SIG-M5 treated with dmso at 0.1 percent for 504 hours (cell line): Measurements from ENCODE around the gene KCNQ5.

ENCODE experiments used
- DNase-seq: peaks from one replicate; lab custom pipeline; 2025; ENCODE audit not compliant: unreplicated experiment; lab: John Stamatoyannopoulos, UW

Gene KCNQ5

DNA sequence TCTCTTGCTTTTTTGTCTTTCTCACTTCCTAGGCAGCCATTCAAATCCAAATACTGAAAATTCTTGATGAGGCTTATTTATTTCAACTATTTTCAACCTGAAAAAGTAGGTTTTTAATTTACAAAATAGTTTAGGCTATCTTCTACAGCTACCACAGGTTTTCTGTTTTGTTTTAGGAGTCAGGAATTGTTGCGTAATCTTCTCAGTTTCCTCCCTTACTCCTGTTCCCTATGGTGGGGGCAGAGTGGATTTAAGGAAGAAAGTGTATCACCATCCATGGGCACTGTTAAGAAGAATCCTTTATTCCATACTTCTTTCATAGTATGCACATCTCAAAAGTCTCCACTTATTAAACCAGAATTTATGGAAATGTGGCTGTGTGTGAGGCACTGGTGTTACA is 421.0 kb downstream of the KCNQ5 start:
- DNase-seq, result no peak

DNA sequence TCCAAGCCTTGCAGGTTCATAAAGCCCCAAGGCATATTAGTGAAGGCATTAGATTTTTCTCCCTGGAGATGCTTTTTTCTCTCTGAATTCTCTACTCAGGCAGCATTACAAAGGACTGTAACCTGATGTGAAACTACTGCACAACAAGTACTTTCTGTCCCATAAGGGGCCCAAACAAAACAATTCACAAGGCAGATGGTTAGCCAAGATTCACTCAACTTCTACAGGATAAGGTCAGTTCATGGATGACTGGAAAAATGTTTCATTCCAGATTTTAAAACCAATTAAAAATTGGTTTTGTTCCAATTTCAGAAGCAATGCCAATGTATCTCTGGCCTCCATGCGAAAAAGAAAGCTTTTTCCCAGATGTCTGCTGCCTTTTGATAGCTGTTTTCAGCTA is 421.6 kb downstream of the KCNQ5 start:
- no peak for DNase-seq

DNA sequence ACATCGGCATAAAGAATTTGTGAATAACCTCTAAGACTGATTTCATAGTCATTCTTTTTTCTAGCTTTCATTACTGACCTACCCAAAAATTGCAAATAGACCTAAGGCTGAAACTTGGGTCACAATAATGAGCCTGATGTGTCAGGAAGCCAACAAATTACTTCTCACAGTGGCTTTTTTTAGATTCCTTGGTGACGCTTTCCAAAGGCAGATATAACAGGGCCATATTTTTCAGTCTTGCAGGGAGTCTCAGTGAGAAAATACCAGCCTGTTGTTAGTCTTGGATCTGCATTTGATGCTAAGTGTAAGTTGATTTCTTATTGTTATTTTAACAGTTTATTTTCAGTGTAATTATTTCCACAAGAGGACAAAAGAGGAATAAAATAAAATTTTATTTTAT is 423.7 kb downstream of the KCNQ5 start:
- no peak for DNase-seq

DNA sequence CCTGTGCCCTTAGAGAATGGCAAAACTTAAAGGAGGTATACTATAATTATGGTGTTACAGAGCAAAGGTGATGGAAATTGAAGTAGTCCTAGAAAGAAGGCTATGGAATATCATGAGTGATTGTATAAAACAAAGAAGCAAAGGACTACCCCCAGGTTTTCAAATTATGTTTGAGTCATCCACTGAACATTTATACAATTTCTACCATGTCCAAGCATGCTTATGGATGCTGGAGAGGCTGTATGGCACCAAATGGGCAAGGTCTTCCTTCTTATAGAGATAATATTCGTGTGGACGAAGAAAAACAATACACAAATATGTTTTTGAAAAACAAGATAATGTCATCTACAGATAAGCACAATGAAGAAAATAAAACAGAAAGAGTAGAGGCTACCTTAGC is 425.9 kb downstream of the KCNQ5 start:
- no peak for DNase-seq

DNA sequence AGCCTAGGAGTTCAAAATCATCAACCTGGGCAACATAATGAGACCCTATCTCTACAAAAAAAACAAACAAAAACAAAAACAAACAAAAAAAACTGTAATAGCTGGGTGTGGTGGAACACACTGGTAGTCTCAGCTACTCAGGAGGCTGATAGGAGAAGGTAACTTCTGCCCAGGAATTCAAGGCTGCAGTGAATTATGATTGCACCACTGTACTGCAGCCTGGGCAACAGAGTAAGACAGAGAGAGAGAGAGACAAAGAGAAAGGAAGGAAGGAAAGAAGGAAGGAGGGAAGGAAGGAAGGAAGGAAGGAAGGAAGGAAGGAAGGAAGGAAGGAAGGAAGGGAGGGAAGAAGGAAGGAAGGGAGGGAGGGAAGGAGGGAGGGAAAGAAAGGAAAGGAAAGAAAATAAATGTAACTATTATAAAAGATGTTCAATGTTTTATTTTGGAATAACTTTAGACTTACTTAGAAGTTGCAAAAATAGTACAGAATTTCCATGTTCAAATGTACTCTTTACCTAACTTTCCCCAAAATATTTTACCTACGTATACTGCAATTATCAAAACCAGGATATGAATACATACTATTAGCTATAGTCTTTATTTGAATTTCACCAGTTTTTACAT is 428.2 kb downstream of the KCNQ5 start:
- DNase-seq, result no peak

DNA sequence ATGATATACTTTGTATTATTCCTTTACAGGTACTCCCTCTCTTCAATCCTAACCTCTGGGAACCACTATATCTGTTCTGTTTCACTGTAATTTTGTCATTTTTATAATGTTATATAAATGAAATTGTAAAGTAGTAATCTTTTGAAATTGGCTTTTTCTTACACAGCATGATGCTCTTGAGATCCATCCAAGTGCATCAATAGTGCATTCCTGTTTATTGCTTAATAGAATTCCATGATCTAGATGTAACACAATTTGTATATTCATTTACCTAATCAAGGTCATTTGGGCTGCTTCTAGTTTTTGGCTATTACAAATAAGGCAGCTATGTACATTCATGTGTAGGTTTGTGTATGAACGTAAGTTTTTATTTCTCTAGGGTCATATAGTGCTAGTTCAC is 428.8 kb downstream of the KCNQ5 start:
- no peak for DNase-seq

DNA sequence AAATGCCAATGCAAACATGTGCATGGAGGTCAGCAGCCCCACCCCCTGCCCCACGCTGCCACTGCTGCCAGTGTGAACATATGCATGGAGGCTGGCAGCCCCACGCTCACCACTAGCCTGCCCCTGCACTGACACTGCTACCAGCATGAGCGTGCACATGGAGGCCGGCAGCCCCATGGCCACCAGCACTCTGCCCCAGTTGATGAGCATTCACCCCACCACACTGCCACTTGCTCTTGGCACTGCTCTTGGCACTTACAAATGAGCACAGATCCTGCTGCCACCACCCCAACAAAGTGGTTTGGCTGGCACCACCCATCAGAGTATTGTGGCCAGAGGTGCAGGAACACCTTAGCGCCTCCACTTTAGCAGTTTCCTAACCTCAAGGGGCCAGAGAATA is 429.3 kb downstream of the KCNQ5 start:
- DNase-seq, result no peak

DNA sequence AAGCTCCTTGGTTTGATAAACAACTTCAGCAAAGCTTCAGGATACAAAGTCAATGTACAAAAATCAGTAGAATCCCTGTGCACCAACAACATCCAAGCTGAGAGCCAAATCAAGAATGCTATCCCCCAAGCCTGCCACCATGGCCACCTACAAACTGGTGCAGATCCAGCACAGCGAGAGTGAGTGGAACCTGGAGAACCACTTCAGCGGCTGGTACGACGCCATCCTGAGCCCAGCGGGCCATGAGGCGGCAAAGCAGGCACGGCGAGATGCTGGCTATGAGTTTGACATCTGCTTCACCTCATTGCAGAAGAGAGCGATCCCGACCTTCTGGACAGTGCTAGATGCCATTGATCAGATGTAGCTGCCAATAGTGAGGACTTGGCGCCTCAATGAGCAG is 433.1 kb downstream of the KCNQ5 start:
- no peak for DNase-seq

DNA sequence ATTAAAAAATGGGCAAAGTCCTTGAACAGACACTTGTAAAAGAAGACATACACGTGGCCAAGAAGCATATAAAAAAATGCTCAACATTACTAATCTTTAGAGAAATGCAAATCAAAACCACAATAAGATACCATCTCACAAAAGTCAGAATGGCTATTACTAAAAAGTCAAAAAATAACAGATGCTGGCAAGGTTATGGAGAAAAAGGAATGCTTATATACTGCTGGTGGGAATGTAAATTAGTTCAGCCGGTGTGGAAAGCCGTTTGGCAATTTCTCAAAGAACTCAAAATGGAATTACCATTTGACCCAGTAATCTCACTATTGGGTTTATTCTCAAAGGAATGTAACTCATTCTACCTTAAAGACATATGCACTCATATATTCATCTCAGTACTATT is 436.9 kb downstream of the KCNQ5 start:
- no peak for DNase-seq

DNA sequence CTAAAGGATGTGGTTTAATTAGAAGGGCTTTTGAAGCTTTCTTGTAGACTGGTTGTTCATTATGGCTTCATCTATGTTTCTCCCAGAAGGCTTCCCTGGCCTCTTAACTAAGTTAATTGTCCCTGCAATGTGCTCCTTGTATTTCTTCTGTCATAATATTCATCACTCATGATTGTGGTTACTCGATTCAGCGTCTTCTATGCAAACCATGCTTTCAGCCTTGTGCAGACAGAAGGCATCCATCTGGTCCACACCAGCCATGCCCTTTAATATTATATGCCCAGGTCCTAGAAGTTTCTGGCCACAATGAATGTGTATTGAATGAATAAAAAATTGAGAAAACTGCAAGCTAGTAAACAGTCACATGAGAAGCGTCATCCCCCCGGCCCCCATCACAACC is 440.3 kb downstream of the KCNQ5 start:
- DNase-seq, result no peak

DNA sequence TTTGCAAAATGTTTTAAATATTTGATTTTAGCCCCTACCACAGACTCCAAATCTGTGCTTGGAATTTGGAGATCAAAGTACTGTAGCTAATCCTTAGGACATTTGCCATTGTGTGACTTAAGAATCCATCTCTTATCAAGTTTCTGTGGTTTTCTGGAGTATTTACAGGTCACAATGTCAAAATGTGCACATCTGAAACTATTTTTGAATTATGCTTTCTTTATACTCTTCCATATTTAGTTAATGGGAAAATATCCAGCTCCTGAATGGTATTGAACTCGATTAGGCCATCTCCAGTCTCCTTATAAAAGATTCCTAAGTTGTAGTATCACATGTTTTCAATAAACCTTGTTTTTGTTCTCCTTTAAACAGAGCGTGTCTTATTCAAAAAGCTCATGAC is 441.0 kb downstream of the KCNQ5 start:
- DNase-seq, result no peak

DNA sequence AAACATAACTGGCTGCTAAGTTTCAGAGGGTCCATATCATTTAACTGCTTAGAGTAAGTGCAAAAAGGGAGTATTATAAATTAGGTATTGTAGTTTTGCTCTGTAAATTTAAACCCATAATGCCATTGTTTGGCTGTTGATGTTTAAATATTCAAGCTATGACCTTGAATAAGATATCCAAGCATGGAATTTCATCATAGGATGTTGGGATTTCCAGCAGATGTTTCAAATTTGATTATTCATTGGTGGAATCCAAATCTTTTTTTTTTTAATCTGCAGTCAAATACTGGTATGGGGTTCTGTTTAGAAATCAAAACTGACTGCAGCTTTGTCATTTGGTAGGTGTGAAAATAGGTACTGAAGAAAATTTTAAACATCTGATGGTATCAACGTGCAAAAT is 442.4 kb downstream of the KCNQ5 start:
- DNase-seq, result no peak

DNA sequence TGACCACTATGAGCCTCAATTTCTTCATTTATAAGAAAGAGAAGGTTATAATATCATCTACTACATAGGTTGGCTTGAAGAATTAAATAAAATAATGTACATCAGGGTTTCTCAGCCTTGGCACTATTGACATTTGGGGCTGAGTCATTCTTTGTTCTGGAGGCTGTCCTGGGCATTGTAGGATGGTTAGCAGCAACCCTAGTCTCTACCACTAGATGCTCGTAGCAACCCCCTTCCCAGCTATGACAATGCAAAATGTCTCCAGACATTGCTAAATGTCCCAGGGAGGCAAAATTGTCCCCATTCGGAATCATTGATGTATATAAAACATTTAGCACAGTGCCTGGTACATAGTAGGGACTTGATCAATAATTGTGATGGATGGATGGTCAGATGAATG is 451.4 kb downstream of the KCNQ5 start:
- no peak for DNase-seq

DNA sequence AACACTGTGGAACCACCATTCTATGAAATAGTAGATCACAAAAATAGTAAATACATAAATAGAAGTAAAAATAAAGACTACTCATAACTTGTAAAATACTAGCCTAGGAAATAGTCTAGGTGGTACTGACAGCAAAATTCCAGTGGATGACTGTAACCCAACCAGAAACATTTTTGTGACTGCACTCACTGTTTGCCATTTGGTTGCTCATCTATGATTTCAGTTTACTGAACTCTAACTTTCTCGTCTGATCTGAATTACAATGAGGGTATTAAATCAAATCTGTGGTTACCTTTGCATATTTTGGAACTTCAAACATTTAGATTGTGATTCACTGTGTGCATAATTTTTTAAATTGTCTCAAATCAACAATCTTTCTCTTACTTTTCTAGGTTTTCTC is 452.3 kb downstream of the KCNQ5 start:
- no peak for DNase-seq

DNA sequence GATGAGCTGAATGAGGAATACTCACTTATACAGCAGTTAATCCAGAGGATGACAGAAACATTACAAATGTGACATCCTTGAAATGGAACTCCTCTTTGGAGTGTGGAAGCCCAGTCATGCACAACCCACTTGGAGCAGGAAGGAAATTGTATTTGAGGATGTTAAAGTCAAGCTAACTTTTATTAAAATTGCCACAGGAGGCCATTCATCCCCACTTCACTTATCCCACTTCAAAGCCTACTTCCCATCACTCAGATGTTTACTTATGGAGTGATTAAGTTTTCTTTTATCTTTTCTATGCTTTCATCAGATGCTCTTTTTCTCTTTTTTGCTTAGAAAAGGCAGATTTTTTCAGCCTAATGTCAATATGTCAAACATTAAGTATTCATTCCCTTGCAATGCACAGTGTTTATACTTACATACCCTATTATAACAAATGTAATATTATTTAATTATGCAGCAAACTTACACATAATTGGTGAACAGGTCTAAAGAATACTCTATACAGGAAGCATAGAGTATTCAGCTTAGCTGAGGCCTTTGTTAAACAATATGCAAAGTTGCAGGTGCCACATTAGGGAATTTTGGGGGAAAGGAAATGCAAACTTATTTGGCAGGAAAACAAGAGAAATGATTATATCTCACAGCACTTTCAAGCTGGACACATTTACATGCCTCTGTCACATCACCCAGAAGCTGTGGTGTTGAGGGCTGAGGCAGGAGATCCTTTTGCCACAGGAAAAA is 454.5 kb downstream of the KCNQ5 start:
- DNase-seq, result no peak

DNA sequence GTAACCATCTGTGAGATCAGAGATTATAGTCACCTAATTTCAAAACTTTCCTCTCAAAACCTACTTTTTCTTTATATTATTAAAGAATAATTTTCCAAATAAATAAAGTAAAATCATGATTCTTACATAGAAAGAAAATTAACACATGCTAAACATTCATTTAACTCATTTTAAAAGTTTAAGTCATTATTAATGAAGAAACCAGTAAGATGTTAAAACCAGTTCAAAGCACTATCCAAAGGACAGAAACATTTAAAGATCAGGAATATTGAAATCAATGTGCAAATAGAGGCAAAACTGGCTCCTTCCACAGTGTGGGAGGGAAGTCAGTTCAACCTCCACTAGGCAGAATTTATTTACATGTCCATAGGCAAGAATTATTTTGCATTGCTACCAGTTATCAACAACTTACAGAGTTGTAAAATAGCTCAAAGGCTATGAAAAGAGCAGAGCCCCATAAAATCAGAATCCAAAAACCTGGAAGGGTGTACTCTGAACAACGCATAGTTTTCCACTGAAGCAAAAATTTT is 456.5 kb downstream of the KCNQ5 start:
- DNase-seq, result no peak

DNA sequence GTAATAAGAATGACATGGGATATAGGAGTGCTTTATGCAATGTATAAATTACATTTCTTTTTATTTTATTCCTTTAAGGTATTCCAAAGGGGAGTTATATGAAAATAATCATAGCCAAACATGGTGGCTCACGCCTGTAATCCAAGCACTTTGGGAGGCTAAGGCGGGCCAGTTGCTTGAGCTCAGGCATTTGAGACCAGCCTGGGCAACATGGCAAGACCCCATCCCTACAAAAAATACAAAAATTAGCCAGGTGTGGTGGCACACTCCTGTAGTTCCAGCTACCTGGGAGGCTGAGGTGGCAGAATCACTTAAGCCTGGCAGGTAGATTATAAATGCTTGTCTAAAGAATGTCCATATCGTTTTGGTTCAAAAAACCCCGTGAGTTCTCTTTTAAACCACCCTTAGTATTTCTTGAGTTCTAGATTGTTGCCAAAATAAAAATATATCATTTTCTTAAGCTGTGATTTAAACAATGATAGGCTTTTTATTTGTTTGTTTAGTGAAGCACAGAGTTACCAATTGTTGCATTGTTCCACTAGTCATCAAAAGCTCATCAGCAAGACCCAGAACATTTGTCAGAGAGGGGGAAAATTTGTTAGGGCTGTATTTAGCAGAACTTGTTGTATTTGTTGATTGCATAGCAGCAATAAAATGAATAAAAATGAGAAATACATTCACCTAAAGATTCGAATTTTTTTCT is 457.2 kb downstream of the KCNQ5 start:
- DNase-seq, result no peak

DNA sequence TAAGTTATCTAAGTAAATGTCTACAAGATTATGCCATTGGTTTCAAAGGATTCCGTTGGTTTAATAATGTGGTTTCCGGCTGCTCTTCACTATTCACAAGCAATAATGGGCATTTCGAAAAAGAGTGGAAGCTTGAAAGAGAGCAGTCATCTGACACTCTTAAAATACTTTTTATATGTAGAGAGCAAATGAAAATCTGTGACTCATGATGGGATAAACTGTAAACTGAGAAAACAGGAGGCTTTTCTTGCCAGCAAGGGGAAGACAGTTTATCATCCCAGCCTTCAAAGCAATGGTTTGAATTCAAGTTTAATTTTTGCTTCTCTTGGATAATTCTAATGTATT is 457.7 kb downstream of the KCNQ5 start:
- DNase-seq, result no peak

DNA sequence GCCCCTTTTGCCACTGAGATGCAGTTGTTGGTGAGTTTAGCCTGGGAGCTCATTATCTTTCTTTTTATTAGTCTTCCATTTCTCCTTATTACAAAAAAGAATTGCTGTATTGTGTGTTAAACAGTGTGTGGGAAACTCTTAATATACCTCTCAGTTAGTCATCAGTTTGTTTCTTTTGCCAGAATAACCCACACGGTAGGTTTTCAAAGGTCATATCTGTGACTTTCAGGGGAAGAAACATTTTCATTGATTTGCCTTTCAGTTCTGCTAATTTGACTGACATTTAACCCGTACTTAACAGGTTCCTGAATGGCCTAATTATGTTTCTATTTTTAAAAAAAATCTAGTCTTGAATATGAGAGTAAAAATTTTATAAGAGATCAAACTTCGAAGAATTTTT is 458.1 kb downstream of the KCNQ5 start:
- DNase-seq, result no peak

DNA sequence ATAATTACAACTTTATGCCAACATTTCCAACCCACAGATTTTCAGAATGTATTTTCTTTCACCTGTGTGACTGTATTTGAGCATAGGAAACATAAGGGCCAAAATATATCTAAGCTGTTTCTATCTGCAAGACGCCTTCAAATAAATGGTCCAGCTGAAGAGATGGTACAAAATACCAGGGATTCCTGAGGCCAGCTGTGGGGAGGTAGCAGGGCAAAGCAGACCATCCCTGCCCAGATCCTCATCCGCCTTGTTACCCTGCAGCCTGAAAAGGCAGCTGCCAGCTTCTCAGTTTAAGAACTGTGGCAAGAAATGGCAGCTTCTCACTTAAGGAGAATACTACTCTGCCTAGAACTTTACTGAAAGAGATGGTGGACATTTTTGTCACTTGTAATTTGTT is 460.1 kb downstream of the KCNQ5 start:
- DNase-seq, result no peak

DNA sequence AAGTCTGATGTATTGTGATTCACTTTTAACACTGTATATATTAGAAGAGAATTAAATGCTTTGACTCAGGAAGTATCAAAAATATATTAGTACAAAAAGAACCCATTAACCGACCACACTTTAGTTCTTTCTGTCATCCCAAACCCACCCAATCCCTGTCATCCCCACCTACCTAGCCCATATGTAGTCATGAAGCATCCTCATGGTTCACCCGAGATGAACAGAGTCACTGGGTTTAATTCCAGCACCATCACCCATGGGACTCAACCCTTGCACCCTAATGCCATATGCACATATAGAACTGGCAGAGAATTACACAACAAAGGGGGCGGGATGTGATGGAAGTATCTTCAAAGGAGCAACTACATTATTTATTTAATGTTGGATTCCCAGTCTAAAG is 462.0 kb downstream of the KCNQ5 start:
- DNase-seq, result no peak

DNA sequence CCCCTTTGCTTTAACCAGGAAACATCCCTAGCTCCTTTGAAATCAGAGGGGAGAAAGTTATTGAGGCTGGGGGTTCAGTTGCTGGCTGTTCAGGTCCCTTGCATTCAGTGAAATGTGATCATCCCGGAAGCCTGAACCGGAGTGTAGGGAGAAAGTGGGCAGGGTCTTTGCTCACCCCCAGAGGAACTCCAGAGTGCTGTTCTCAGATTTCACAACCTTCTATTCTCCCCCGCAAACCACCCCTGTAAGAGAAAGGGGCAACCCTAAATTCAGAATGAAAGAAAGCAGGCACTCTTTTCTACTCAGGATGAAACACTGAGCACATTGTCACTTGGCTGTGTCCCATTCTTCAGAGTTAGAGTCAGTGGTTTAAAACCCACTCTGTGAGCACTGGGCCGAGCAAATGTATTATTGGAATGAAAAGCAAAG is 463.6 kb downstream of the KCNQ5 start:
- no peak for DNase-seq
